SIG-M5 treated with dmso at 0.1 percent for 504 hours (cell line): ENCODE measurements around the gene TGFB2.
A peak's percentile ranks its signal among the peaks of the same experiment; 100 is the strongest.
"Not testable (repeated sequence)": the region's sequence is repeated elsewhere in the genome, so short reads cannot be mapped to it uniquely, and the experiment has no call there.

Source experiments
- DNase-seq: peaks from one replicate; lab custom pipeline; 2025; ENCODE audit not compliant: unreplicated experiment; lab: John Stamatoyannopoulos, UW

The TGFB2 gene

DNA sequence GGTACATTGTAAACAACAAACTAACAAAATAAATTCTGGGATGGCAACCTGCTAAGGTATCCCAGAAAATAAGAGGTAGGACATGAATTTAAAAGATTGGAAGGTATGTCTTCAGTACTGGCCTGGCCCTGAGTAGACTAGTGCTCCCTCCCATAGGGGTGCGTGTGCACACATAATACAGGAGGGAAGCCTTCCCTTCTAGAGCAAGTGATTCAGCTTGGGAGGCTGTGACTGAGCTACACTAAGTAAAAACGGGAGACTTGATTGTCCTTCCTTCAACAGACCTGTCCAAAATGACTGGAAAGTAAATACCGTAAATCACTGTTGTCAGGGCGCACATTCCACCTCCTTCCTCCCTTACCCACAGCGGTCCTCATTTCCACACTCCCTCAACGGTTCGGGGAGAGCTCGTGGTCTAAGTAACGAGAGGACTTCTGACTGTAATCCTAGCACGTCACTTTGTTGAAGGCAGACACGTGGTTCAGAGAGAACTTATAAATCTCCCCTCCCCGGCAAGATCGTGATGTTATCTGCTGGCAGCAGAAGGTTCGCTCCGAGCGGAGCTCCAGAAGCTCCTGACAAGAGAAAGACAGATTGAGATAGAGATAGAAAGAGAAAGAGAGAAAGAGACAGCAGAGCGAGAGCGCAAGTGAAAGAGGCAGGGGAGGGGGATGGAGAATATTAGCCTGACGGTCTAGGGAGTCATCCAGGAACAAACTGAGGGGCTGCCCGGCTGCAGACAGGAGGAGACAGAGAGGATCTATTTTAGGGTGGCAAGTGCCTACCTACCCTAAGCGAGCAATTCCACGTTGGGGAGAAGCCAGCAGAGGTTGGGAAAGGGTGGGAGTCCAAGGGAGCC, at the start of gene TGFB2:
TSS of gene TGFB2 (plus strand) at position 523 of the 859 bp plus-strand sequence. CDS start 1,366 bp downstream, outside the sequence.
- DNase-seq, result peak; percentile 53

DNA sequence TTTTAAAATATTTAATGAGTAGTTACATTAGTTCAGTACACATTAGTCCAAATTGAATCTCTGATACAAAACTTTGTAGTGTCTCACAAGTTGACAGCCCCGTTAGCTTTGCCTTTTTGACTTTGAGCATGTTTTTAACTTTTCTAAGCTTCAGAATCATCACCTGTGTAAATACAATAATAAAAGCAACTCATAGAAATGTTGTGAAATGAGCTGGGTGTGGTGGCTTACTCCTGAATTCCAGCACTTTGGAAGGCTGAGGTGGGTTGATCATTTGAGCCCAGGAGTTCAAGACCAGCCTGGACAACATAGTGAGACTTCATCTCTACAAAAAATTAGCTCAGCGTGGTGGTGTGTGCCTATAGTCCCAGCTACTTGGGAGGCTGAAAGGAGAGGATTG, 49.0 kb upstream of the TGFB2 start:
- DNase-seq, result no peak

DNA sequence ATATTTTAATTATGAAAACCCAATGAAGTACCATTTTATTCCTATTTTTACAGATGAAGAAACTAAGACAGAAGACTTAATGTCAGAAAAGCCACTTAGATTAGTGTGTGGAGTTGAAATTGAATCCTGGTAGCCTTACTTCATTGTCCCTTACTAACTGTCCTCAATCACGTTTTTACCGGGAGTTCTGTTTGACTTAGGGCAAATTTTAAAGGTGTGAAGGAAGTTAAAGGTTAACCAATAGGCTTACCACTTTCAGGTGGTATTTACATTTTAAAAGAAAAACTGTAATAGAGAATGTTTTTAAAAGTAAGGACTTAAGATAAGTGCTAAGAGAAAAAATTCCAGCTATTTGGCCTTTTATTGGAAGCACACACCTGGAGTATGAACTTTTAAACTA, 47.7 kb upstream of the TGFB2 start:
- DNase-seq, result no peak

DNA sequence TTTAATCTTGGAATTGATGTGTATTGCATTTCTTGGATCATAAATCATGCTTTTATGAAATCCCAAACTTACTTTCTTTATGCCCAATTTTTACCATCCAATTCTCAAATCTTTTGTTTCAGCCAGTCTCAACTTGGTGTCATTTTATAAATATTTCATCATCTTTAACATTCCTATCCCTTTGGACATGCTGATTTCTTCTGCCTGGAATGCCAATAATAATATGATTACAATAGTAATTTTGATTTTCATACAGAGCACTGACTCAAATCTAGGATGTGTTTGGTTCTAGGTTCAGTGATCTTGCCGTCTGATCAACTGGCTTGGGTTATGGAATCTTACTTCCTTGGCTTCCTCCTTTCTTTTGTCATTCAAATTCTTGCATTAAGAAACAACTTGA, 47.3 kb upstream of the TGFB2 start:
- no peak for DNase-seq

DNA sequence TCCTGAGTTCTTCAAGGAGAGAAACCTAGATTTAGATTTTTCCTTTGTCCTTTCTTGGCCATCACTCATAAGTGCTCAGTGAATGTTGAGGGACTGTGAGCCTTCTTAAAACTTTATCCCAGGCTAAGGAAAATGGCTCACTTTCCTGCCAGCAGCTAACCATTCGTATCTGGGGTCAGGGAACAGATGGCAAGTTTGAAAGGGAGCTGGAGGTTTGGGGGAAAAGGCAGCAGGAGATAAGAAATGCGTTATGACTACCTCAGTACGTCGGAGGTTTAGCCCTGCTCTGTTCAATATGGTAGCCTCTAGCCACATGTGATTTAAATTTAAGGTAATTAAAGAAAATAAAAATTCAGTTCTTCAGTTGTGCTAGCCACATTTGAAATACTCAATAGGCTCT, 46.7 kb upstream of the TGFB2 start:
- DNase-seq, result no peak

DNA sequence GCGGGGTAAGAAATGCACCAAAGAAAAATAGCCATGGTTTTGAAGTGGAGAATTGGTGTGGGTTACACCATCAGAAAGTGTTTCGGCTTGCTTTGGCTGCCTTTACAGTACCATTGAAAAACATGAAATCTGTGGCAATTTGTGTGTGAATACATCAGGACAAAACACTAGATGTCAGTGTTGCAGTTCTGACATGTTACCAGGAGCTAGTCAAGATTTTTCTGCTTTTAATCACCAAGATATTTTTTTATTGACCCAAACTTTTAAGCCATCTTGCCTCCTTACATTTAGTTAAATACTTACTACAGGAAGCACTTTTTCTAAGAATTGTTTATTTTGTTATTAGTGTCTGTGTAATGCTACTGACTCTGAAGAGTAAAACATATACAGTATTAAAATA, 45.7 kb upstream of the TGFB2 start:
- DNase-seq, result peak; percentile 66

DNA sequence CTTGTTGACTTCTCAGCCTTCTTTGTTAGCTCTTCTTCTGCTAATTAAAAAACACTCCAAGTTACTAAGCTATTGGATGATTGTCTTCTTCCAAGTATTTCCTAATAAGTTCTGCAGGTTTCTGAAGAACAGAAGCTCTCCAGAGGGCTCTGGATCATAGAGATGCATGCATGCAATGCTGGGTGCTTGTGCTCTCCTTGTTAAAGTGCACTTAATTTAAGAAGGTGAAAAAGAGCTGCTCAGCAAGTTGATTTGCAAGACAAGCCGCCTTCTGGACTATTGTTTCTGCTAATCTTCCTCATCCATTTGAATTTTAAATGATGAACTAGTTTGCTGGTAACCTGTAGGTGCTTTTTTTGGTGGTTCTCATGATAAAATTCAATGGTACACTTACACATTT, 43.9 kb upstream of the TGFB2 start:
- no peak for DNase-seq

DNA sequence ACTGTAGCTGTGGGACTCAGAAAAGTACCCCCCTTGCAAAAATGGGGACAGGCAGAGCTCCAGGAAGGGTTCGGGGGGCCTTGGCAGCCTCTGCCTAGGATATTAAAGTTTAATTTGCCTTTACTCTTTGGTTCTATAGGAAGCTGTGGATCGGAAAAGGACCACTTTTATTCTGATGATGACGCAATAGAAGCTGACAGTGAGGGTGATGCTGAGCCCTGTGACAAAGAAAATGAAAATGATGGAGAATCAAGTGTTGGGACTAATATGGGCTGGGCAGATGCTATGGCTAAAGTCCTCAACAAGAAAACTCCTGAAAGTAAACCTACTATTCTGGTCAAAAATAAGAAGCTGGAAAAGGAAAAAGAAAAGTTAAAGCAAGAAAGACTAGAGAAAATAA, 43.0 kb upstream of the TGFB2 start:
- DNase-seq, result no peak

DNA sequence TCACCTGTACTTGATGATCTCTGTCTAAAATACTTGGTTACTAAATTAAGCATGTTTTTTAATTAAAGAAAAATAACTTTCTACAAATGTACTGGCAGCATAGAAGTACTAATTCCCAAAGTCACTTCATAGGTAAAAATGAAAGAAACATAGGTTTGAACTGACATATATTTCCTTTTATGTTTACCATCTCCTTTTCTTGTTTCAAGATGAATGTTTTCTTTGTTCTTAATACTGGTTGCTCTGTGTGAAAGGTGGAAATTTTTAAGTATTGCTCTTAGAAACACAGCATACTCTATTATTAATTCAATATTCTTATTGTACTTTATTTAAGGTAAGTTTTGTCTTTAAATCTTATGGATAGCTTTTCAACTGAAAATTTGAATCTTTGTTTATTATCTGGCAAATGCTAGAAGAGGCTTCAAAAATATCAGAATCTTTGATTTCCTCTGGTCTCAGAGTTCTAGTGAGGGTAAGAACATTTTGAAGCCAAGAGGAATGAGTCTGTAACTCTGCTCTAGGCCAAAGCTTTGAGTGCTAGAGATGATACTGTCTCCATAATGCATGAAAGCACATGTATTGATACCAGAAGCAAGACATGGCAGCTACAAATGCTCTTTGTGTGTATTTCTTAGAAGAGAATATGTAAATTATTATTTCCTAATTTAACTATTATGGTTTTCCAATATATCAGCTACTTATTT, 41.8 kb upstream of the TGFB2 start:
- DNase-seq, result no peak

DNA sequence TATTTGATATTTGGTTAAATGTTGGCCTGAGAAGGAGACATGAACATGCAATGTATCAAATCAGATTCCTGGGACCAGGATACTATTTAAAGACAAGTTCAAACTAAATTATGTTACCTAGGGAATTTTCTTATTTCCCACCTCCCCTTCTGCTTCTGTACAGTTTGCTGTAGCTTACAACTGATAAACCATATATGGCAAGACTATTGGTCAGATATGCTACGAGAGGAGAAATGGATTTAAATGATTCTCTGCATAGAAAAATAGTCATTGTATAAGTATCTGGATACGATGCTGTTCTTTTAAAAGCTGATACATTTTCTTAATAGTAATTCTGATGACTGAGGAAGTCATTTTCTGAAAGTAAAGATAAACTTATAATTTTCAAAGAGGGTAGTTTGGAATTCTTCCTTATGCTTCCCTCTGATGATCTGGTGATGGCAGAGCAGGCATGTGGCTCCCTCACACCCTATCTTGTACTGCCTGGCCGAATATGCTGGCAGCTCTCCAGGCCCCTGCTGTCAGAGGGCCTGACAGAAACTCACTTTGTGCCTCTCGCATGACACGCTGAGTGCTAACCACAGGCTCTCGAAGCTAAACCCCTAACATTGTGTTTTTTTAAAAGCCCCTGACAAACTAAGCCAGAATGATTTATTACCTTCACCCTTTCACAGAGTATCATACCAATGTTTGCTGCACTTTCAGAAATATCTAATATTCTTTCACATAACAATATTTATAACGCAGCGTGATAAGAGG, 40.7 kb upstream of the TGFB2 start:
- DNase-seq, result no peak

DNA sequence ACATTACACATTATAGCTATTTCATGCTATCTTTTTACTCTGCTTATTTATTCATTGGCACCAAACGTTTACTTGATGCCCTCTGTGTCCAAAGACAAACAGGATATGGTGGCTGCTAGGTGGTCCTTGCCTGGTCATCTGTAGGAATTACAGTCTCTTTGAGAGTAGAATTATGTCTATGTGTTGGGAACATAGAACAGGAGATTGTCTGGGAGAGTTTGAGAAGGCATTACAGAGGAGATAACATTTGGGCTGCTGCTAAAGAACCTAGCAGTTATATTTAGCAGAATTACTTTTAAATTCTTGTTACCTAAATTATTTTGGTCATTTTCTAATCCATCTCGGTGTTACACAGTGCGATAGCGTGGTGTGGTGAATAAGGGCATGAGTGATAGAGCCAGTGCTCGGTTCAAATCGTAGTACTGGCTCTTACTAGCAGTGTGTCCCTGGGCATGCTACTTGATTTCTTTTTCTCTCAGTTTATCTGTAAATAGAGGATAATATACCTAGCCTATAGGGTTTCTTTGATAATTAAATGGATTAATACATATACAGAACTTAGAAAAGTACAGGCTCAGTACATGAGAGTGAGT, 39.6 kb upstream of the TGFB2 start:
- no peak for DNase-seq

DNA sequence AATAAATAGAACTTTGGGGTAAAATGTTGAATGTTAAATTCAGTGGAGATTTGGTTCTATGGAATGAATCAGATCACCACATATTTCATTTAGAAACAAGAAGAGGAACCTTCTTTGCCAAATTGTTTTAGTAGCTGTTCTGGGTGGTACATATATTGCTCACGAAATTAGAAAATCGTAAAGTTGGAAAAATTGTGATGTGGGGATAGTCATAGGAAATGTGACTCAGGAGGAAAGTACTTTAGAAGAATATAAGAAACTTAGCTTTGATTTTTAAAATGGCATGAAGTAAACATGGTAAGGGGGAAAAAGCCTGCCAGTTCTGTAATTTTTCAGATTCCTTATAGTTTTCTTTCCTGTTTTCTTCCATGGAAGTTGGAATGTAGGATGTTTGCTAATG, 32.6 kb upstream of the TGFB2 start:
- DNase-seq, result no peak

DNA sequence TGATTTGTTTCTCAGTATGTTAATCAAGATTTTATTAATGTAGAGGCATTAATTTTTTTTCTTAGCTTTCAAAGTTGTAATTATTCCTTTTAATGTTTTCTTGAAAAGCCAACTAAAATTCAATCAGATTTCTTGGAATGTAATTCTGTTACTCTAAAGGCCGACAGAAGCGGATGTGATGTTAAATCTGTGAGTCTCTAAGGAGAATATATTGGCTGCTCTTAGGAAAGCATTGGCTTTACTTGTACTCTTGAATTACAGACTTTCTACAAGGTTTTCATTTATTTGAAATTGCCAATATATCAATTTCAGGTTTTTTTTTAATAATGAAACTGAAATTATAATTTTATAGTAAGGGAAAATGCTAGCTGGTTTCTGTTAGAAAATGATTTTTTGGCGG, 30.8 kb upstream of the TGFB2 start:
- no peak for DNase-seq

DNA sequence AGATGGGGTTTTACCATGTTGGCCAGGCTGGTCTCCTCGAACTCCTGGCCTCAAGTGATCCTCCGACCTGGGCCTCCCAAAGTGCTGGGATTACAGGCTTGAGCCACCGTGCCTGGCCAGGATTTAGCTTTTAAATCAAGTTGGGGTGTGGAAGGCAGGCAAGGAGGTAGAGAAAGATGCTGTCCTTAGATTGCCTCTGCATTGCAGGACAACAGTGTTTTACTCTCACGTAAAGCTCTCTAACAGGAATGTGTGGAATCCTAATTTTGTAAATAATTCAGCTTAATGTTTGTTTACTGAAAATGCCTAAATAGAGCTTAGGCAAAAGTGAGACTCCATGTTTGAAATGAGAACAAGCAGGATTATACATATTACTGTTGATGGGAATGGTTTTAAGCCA, 29.5 kb upstream of the TGFB2 start:
- DNase-seq, result no peak

DNA sequence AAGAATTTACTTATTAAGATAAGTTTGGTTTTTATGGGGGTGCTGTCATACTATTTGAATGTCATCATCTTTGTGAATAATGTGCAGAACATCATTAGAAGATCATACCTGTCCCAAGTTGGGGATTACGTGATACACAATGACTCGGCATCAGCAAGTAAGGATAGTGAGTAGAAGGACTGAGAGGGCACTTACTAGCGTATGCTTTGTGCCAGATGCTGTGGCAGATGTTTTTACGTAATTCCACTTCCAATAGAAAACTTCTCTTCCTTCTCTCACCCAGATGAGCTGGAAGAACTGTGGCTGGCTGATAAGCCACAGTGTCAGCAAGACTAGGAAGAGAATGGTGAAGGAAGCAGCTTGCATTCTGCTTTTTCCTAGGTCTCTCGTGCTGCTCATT, 28.1 kb upstream of the TGFB2 start:
- DNase-seq, result no peak

DNA sequence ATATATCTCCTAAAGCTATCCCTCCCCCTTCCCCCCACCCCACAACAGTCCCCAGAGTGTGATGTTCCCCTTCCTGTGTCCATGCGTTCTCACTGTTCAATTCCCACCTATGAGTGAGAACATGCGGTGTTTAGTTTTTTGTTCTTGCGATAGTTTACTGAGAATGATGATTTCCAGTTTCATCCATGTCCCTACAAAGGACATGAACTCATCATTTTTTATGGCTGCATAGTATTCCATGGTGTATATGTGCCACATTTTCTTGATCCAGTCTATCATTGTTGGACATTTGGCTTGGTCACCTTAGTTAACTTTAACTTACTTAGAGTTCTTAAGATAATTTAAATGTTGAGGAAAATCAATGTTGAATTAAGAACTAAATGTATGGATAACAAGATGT, 25.0 kb upstream of the TGFB2 start:
- DNase-seq, result not testable (repeated sequence)

DNA sequence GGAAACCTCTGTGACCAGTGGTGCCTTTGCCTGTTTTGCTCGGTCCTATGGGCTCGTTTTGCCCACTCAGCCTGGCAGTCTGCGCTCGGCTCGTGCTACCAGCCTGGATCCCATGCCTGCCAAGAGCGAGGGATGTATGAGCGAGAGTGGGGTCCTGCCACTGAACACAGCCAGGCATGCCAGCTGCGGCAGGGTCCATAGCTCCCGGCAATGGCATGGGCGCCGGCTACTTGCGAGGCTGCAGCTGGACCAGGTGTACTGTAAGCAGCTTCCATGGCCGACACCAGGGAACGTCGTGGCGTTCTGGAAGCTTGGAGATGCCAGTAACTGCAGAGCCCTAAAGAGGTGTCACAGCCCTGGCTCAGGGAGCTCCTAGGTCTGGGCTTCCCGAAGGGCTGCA, 22.4 kb upstream of the TGFB2 start:
- DNase-seq, result no peak

DNA sequence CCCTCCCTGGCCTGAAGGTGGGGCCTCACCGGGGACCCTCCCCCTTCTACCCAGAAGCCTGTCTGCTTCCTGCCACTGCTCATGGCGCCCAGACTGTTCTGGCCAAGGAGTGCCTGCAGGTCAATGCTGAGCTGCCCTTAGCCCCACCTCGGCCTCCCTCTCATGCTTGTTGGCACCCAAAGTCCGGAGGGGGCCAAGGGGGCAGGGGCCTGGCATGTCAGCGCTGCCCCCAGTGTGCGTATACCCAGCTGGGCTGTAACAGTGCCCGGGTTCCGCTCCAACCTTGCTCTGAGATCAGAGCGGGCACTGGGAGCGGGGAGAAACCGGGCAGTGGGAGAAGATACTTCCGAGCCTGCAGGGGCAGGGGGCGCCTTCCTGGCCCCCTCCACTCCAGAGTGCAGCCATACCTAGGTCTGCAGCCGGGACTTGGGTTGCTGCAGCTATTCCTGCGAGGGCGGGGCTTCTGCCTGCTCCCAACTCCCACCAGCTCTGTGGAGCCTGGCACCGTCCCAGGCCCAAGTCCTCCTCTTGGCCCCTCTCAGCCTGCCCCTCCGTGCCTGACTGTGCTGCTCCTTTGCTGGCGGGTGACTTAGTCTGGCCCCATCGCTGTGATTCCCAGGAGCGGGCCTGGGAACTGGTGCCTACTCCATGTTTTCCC, 21.4 kb upstream of the TGFB2 start:
- DNase-seq, result no peak

DNA sequence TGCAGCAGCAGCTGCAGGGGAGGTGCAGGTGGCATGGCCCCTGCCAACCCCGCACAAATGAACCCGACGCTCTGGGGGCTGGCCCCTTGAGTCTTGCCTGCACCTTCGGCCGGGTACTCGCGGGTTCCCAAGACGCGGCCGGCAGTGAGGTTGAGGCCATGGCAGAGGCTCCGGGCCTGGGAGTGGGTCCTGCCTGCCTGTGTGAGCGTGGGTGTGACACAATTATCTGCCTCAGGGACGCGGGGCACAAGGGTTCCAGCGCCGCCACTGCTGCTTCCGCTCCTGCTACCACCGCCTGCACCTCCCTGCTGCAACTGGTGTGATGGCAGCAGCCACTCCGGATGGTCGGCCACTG, 20.9 kb upstream of the TGFB2 start:
- DNase-seq, result no peak

DNA sequence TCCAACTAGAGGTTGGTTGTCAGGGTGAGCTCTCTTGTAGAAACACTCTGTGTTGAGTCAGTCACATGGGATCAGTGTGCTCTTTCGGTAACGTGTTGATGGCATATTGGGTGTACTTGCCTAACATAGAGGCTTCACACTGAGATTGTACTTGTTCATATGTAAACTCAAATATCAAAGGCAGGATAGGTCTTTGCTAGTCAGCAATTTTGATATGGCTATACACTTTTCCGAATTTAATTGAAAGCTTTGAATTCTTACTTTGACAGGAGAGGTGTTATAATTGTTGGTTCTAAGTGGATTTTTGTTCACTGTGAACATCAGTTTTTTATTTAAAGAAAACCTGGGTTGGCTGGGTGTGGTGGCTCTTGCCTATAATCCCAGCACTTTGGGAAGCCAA, 16.4 kb upstream of the TGFB2 start:
- no peak for DNase-seq

DNA sequence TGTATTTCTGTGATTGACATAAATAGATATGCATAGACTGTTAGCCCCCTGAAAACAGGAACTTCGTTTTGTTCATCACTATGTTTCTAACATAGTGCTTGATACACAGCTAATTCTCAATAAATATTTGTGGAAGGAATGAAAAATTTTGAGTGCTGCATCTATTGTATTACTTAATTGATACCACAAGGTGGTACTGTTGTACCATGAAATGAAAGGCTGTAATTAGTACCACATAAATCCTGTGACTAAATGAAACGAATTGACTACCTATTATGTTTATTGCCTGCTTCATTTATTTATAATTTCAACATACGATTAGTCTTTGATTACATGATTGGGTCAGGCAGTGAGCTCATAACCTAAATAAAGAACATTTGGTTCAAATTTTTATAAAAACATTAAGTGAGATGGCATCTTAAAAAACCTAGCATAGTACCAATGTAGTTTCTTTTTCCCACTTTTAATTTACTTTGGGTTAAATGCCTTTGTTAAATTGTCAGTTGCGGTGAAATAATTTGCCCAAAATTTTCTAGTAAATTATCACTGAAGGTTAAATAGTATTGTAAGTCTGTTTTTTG, 15.0 kb upstream of the TGFB2 start:
- peak; percentile 66 for DNase-seq
